ENCODE measurements around the gene PI4KB. TPM values are rescaled to one million over a fixed set of nuclear protein-coding genes. Genes with fewer than 3 reads are reported as not detected.

Gene PI4KB
- total and polyA plus RNA-seq, 2 experiments from 2014 or later: 15.3 to 25.5 TPM

DNA sequence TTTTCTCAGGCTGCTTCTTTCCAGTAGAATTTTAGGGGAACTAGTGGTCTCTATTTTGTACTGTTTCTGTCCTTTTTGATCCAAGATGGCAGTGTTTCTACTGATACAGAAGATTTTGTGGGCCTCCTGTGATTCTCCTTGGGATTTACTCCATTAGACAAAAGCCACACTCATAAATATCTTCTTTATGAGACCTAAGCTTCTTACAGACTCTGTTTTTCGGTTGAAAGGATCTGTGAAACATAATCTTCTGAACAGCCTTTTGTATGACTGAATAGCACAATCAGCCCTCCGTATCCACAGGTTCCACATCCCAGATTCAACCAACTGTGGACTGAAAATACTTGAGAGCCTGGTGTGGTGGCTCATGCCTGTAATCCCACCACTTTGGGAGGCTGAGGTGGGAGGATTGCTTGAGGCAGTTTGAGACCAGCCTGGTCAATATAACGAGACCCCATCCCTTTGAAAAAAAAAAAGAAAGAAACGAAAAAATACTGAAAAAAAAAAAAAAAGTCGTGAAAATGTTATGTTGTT is 83.5 kb downstream of the PI4KB start (continued):
- no peak for TF ChIP-seq ZNF462 (CRISPR knock-in tag; IDR thresholded peaks at IDR 0.05)
- TF ChIP-seq JUNB (IDR thresholded peaks at IDR 0.05; ENCODE audit: unreplicated experiment): no peak
- TF ChIP-seq CTCF (conservative IDR thresholded peaks at IDR 0.05; ENCODE audit: low read depth in 2 of 2): no peak
- TF ChIP-seq EZH2phosphoT487 (IDR thresholded peaks at IDR 0.05; ENCODE audit: unreplicated experiment): no peak
- no peak for TF ChIP-seq EZH2 (IDR thresholded peaks at IDR 0.05; ENCODE audit: low read depth, unreplicated experiment)
- no peak for TF ChIP-seq ZNF114 (CRISPR knock-in tag; IDR thresholded peaks at IDR 0.05)
- no peak for TF ChIP-seq REST (IDR thresholded peaks at IDR 0.05; ENCODE audit: unreplicated experiment)
- TF ChIP-seq CREB1 (CRISPR knock-in tag; IDR thresholded peaks at IDR 0.05; ENCODE audit: low read depth): no peak
- TF ChIP-seq ZNF331 (CRISPR knock-in tag; IDR thresholded peaks at IDR 0.05; ENCODE audit: low read depth): no peak
